ENCODE measurements around the gene NUP54. TPM values are rescaled to one million over a fixed set of nuclear protein-coding genes. Genes with fewer than 3 reads are reported as not detected.

The NUP54 gene
- total RNA-seq, 2 donors from 2014 or later = 78.6 to 88.5 TPM

DNA sequence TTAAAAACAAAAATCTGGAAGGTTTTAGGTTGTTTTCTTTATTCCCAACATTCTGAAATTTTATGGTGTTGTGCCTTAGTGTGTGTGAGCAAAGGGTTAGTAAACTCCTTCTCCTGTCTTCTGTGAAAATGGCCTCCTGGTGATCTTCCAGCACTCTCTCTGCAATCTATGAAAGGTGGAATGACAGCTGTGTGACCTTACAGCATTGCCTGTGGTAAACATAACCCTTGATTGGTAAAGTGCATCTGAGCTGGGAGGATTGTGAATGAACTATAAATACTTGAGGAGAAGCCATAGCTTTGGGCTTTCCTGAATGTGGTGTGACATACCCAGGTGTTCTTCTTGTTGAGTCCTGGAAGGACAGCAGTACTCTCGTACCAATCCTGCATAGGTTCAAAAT is 63.7 kb downstream of the NUP54 start:
- DNase-seq = no peak
- no peak overlapping the region for H3K27ac Mint-ChIP-seq
- H3K4me3 ChIP-seq (ENCODE audit: low read length) = no peak overlapping the region
- H3K9me3 Mint-ChIP-seq = no peaks in the 10 kb centered on the region
- H3K9me3 ChIP-seq (ENCODE audit: control insufficient read depth, low read length) = no peaks in the 10 kb centered on the region
- no peak overlapping the region for H3K4me3 Mint-ChIP-seq
- H3K9ac ChIP-seq (ENCODE audit: extremely low read depth, low read length, poor library complexity, severe bottlenecking) = no peak overlapping the region
- H3K4me1 ChIP-seq (ENCODE audit: control insufficient read depth, insufficient read depth, low read length) = no peaks in the 10 kb centered on the region
- no peaks in the 10 kb centered on the region for H3K36me3 Mint-ChIP-seq (ENCODE audit: low read depth)
- no peaks in the 10 kb centered on the region for H3K36me3 ChIP-seq (ENCODE audit: control insufficient read depth, insufficient read depth, low read length)
- H3K27me3 Mint-ChIP-seq (ENCODE audit: insufficient read depth) = no peaks in the 10 kb centered on the region
- H3K27ac ChIP-seq (ENCODE audit: low read depth, low read length) = no peak overlapping the region
- no CpG with 5 or more reads among the region's 1 CpG for WGBS, 2 experiments (ENCODE audit: insufficient coverage in 1 of 2, insufficient read length in 1 of 2)
- H3K4me1 Mint-ChIP-seq = peaks cover 7% of the 10 kb centered on the region
- H3K27me3 ChIP-seq (ENCODE audit: control insufficient read depth, insufficient read depth, low read length, poor library complexity, severe bottlenecking) = no peaks in the 10 kb centered on the region
- TF ChIP-seq, protein P1, sequence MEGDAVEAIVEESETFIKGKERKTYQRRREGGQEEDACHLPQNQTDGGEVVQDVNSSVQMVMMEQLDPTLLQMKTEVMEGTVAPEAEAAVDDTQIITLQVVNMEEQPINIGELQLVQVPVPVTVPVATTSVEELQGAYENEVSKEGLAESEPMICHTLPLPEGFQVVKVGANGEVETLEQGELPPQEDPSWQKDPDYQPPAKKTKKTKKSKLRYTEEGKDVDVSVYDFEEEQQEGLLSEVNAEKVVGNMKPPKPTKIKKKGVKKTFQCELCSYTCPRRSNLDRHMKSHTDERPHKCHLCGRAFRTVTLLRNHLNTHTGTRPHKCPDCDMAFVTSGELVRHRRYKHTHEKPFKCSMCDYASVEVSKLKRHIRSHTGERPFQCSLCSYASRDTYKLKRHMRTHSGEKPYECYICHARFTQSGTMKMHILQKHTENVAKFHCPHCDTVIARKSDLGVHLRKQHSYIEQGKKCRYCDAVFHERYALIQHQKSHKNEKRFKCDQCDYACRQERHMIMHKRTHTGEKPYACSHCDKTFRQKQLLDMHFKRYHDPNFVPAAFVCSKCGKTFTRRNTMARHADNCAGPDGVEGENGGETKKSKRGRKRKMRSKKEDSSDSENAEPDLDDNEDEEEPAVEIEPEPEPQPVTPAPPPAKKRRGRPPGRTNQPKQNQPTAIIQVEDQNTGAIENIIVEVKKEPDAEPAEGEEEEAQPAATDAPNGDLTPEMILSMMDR (conservative IDR thresholded peaks at IDR 0.05) = no peak

DNA sequence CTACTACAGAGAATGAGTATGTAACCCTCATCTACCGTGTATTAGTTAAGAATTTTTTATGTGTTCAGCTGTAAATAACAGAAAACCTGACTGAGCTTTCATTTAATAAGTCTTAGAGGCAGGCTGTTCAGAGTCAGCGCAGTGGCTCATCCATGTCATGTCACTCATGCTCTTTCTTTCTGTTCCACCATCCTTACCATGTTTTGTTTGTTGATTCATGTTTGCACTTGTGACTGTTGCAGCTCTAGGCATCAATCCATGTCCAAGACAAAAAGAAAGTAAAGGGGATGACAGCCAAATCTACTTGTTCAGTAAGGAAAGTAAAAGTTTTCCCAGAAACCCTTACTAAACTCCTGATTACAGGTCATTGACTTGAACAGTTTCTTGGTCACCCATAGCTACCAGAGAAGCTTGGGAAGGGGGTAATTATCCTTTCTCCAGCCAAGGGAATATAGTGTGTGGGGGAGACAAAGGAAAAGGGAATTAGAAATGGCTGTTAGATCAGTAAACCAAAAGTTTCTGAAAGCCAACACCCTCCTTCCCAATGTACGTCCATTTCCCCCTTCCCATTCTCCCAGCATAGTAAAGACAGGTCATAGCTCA is 64.7 kb downstream of the NUP54 start:
- Mint-ChIP-seq H3K4me3 (no peak overlapping the region), H3K27me3 (ENCODE audit: insufficient read depth) (no peaks in the 10 kb centered on the region), H3K4me1 (peaks cover 7% of the 10 kb centered on the region), H3K9me3 (no peaks in the 10 kb centered on the region), H3K36me3 (ENCODE audit: low read depth) (no peaks in the 10 kb centered on the region), H3K27ac (no peak overlapping the region)
- no peaks in the 10 kb centered on the region for H3K27me3 ChIP-seq (ENCODE audit: control insufficient read depth, insufficient read depth, low read length, poor library complexity, severe bottlenecking)
- H3K36me3 ChIP-seq (ENCODE audit: control insufficient read depth, insufficient read depth, low read length) = no peaks in the 10 kb centered on the region
- WGBS, 2 experiments (ENCODE audit: insufficient coverage in 1 of 2, insufficient read length in 1 of 2) = 86 to 98% methylated on average over 1 to 3 of the region's 3 CpGs
- no peaks in the 10 kb centered on the region for H3K4me1 ChIP-seq (ENCODE audit: control insufficient read depth, insufficient read depth, low read length)
- TF ChIP-seq, protein P1 (conservative IDR thresholded peaks at IDR 0.05) = no peak
- no peak overlapping the region for H3K4me3 ChIP-seq (ENCODE audit: low read length)
- H3K9me3 ChIP-seq (ENCODE audit: control insufficient read depth, low read length) = no peaks in the 10 kb centered on the region
- H3K27ac ChIP-seq (ENCODE audit: low read depth, low read length) = no peak overlapping the region
- no peak for DNase-seq
- H3K9ac ChIP-seq (ENCODE audit: extremely low read depth, low read length, poor library complexity, severe bottlenecking) = no peak overlapping the region

DNA sequence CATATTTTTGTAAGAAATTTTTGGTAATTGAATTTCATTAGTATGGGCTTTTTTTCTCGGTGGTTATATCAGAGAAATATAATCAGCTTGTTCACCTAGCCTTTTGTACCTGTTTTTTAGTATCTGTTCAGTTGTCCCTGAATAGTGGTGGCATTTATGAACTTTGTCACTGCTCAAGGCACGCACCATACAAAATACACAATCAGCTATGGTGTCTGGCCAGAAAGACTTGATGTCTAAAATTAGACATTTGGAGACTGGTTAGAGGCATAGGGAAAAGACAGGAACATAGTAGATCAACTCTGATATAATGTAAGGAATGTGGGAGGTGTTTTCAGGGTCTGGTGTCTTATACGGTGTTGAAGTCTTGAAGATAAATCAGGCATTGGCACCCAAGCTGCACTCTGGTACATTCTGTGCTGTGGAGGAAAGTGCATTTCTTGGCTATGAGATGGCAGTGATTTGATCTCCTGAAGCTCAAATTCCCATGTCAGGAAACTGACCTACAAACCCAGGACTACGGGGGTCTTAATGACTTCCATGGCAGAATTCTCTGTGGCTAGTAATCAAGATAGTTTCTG is 70.1 kb downstream of the NUP54 start:
- no peak overlapping the region for H3K4me3 Mint-ChIP-seq
- no peak for DNase-seq
- H3K27ac Mint-ChIP-seq = no peak overlapping the region
- Histone ChIP-seq H3K36me3 (ENCODE audit: control insufficient read depth, insufficient read depth, low read length) (no peaks in the 10 kb centered on the region), H3K9me3 (ENCODE audit: control insufficient read depth, low read length) (no peaks in the 10 kb centered on the region), H3K27me3 (ENCODE audit: control insufficient read depth, insufficient read depth, low read length, poor library complexity, severe bottlenecking) (no peaks in the 10 kb centered on the region), H3K9ac (ENCODE audit: extremely low read depth, low read length, poor library complexity, severe bottlenecking) (no peak overlapping the region), H3K4me3 (ENCODE audit: low read length) (no peak overlapping the region), H3K4me1 (ENCODE audit: control insufficient read depth, insufficient read depth, low read length) (no peaks in the 10 kb centered on the region), H3K27ac (ENCODE audit: low read depth, low read length) (no peak overlapping the region)
- no peaks in the 10 kb centered on the region for H3K36me3 Mint-ChIP-seq (ENCODE audit: low read depth)
- peaks cover 4% of the 10 kb centered on the region for H3K4me1 Mint-ChIP-seq
- WGBS, 2 experiments (ENCODE audit: insufficient coverage in 1 of 2, insufficient read length in 1 of 2) = 92% methylated on average over 2 to 4 of the region's 4 CpGs
- H3K9me3 Mint-ChIP-seq = no peaks in the 10 kb centered on the region
- H3K27me3 Mint-ChIP-seq (ENCODE audit: insufficient read depth) = no peaks in the 10 kb centered on the region
- TF ChIP-seq, protein P1 (conservative IDR thresholded peaks at IDR 0.05) = no peak
